Skin of body (tissue), 2 donors: Measurements from ENCODE around the gene AGTRAP. TPM values are rescaled to one million over a fixed set of nuclear protein-coding genes. Genes with fewer than 3 reads are reported as not detected.
A peak's percentile ranks its signal among the peaks of the same experiment; 100 is the strongest.

ENCODE experiments used
- DNase-seq: peaks from one replicate; lab custom pipeline; 2025; lab: John Stamatoyannopoulos, UW
- total RNA-seq: library from RNA; depleted of rRNA; stranded (reverse); fragments of >200 nt; gene quantifications from one replicate; pipeline ENCODE4 v1.2.3, GENCODE V29; 2014

The AGTRAP gene
- total RNA-seq, 1 donor from 2014 or later, result 15.7 TPM

- DNase-seq, result no peak
Observed at GRCh38 chr1:11733306-11733705, 2.6 kb upstream of the AGTRAP start.

- DNase-seq, result peak; percentile 62
Observed at GRCh38 chr1:11735531-11735853, 444 bp upstream of the AGTRAP start.

GRCh38 chr1:11736746-11737639 is 1.1 kb downstream of the AGTRAP start:
- DNase-seq, result no peak

GRCh38 chr1:11738096-11738495 is 2.2 kb downstream of the AGTRAP start:
- DNase-seq, result no peak

GRCh38 chr1:11738783-11739182 is 2.8 kb downstream of the AGTRAP start:
- no peak for DNase-seq

- DNase-seq, result no peak
Observed at GRCh38 chr1:11740258-11741192, 4.6 kb downstream of the AGTRAP start.

GRCh38 chr1:11741482-11741881 is 5.5 kb downstream of the AGTRAP start:
- no peak for DNase-seq

- no peak for DNase-seq
Observed at GRCh38 chr1:11741919-11742558, 6.1 kb downstream of the AGTRAP start.

- DNase-seq, result no peak
Observed at GRCh38 chr1:11744287-11744686, 8.4 kb downstream of the AGTRAP start.

GRCh38 chr1:11746092-11746491 is 10.2 kb downstream of the AGTRAP start:
- no peak for DNase-seq

- DNase-seq, result no peak
Observed at GRCh38 chr1:11746795-11747487, 11.0 kb downstream of the AGTRAP start.

GRCh38 chr1:11748294-11749202 is 12.6 kb downstream of the AGTRAP start:
- no peak for DNase-seq

GRCh38 chr1:11749203-11749689 is 13.3 kb downstream of the AGTRAP start:
- DNase-seq, result no peak

GRCh38 chr1:11749996-11750395 is 14.1 kb downstream of the AGTRAP start:
- DNase-seq, result no peak

- DNase-seq, result no peak
Observed at GRCh38 chr1:11751087-11751486, 15.2 kb downstream of the AGTRAP start.

- no peak for DNase-seq
Observed at GRCh38 chr1:11752359-11753088, 16.6 kb downstream of the AGTRAP start.

- no peak for DNase-seq
Observed at GRCh38 chr1:11753555-11754208, 17.7 kb downstream of the AGTRAP start.

- DNase-seq, result no peak
Observed at GRCh38 chr1:11757047-11757446, 21.1 kb downstream of the AGTRAP start.

GRCh38 chr1:11759791-11760190 is 23.9 kb downstream of the AGTRAP start:
- DNase-seq, result no peak
